ENCODE data around the gene ZACN.

The ZACN gene

GRCh38 chr17:76085066-76085730 lies 6.2 kb downstream of the ZACN start:
- no peak for DNase-seq (ENCODE audit: low spot score)
- TF ChIP-seq CTCF (IDR thresholded peaks at IDR 0.05), result no peak
- Histone ChIP-seq H3K27ac (no peak overlapping the region), H3K4me3 (no peak overlapping the region)

GRCh38 chr17:76085731-76086366 lies 6.9 kb downstream of the ZACN start:
- Histone ChIP-seq H3K4me3 (no peak overlapping the region), H3K27ac (no peak overlapping the region)
- TF ChIP-seq CTCF (IDR thresholded peaks at IDR 0.05), result no peak
- no peak for DNase-seq (ENCODE audit: low spot score)

- Histone ChIP-seq H3K4me3 (no peak overlapping the region), H3K27ac (no peak overlapping the region)
- no peak for TF ChIP-seq CTCF (IDR thresholded peaks at IDR 0.05)
- DNase-seq (ENCODE audit: low spot score), result no peak
Measured at GRCh38 chr17:76086384-76086783, 7.4 kb downstream of the ZACN start.

- TF ChIP-seq CTCF (IDR thresholded peaks at IDR 0.05), result no peak
- Histone ChIP-seq H3K4me3 (no peak overlapping the region), H3K27ac (no peak overlapping the region)
- no peak for DNase-seq (ENCODE audit: low spot score)
Measured at GRCh38 chr17:76087531-76087930, 8.5 kb downstream of the ZACN start.

- TF ChIP-seq CTCF (IDR thresholded peaks at IDR 0.05), result no peak
- Histone ChIP-seq H3K4me3 (no peak overlapping the region), H3K27ac (no peak overlapping the region)
- no peak for DNase-seq (ENCODE audit: low spot score)
Measured at GRCh38 chr17:76088041-76088867, 9.3 kb downstream of the ZACN start.

- no peak for DNase-seq (ENCODE audit: low spot score)
- H3K4me3 ChIP-seq, result no peak overlapping the region
- no peak for TF ChIP-seq CTCF (IDR thresholded peaks at IDR 0.05)
- no peak overlapping the region for H3K27ac ChIP-seq
Measured at GRCh38 chr17:76088868-76089576, 10.0 kb downstream of the ZACN start.
